Progenitor cell of endocrine pancreas (in vitro differentiated cells): ENCODE results near the gene N4BP2L2. TPM values are rescaled to one million over a fixed set of nuclear protein-coding genes. Genes with fewer than 3 reads are reported as not detected.

ENCODE experiments used
- DNase-seq: peaks from one replicate; pipeline ENCODE4 v3.0.0; 2021; ENCODE audit warnings: low spot score; ENCODE audit not compliant: unreplicated experiment
- H3K27ac Mint-ChIP-seq: 2 replicates; pipeline ENCODE4 v1.8.0; 2021; ENCODE audit warnings: mild to moderate bottlenecking, moderate library complexity, mixed read lengths
- H3K27me3 Mint-ChIP-seq: 2 replicates; pipeline ENCODE4 v1.8.0; 2021; ENCODE audit warnings: mixed read lengths
- H3K36me3 Mint-ChIP-seq: 2 replicates; pipeline ENCODE4 v1.8.0; 2022; ENCODE audit warnings: mixed read lengths; ENCODE audit not compliant: insufficient read depth
- H3K4me1 Mint-ChIP-seq: 2 replicates; pipeline ENCODE4 v1.8.0; 2021; ENCODE audit warnings: low read depth, mixed read lengths
- H3K4me3 Mint-ChIP-seq: 2 replicates; pipeline ENCODE4 v1.8.0; 2021; ENCODE audit warnings: low read depth, mild to moderate bottlenecking, moderate library complexity, mixed read lengths
- H3K9me3 Mint-ChIP-seq: 2 replicates; pipeline ENCODE4 v1.8.0; 2021; ENCODE audit warnings: low read depth, mixed read lengths
- CTCF ChIP-seq: fragments of 200-600 bp; sonication (generic); IDR thresholded peaks from one replicate; pipeline ENCODE4 v1.5.0; 2021; ENCODE audit warnings: antibody characterized with exemption, mild to moderate bottlenecking; ENCODE audit not compliant: unreplicated experiment
- total RNA-seq: library from RNA; stranded (reverse); gene quantifications from 2 replicates; pipeline ENCODE4 v1.2.1, GENCODE V29; 2021

N4BP2L2 gene
- total RNA-seq, 1 donor from 2014 or later, result 155 TPM

DNA sequence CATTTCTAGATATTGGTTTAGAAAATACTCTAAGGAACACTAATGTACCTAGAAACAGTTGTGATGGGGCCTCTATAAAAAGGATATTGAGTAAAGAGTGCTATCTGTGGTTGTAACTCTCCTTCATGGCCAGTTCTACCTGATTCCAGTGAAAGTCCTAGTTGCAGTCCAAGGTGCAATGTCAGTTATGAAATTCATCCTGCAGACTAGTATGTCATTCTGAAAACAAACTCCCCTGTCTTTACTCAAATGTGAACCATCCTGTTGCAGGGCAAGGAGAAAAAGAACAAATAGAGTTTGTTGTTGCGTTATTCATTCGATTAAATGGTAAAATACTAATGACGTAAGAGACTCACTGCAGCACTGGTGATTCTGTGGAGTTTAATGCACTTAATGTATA is 92.4 kb downstream of the N4BP2L2 start:
- no peaks in the 10 kb centered on the region for H3K9me3 Mint-ChIP-seq
- H3K36me3 Mint-ChIP-seq, result peaks cover 11% of the 10 kb centered on the region
- no peaks in the 10 kb centered on the region for H3K27me3 Mint-ChIP-seq
- peaks cover 8% of the 10 kb centered on the region for H3K4me1 Mint-ChIP-seq
- TF ChIP-seq CTCF, result no peak
- H3K4me3 Mint-ChIP-seq, result no peak overlapping the region
- DNase-seq, result no peak
- H3K27ac Mint-ChIP-seq, result no peak overlapping the region

GRCh38 chr13:32445461-32445860 is 93.1 kb downstream of the N4BP2L2 start:
- Mint-ChIP-seq H3K4me3 (no peak overlapping the region), H3K27me3 (no peaks in the 10 kb centered on the region), H3K36me3 (peaks cover 9% of the 10 kb centered on the region), H3K27ac (no peak overlapping the region), H3K4me1 (peaks cover 8% of the 10 kb centered on the region), H3K9me3 (no peaks in the 10 kb centered on the region)
- TF ChIP-seq CTCF, result no peak
- DNase-seq, result no peak

- Mint-ChIP-seq H3K27ac (no peak overlapping the region), H3K4me1 (peaks cover 8% of the 10 kb centered on the region), H3K36me3 (peaks cover 13% of the 10 kb centered on the region), H3K9me3 (no peaks in the 10 kb centered on the region), H3K27me3 (no peaks in the 10 kb centered on the region), H3K4me3 (no peak overlapping the region)
- DNase-seq, result no peak
- TF ChIP-seq CTCF, result peak; percentile 37
Measured at GRCh38 chr13:32443111-32443510, 95.5 kb downstream of the N4BP2L2 start.

DNA sequence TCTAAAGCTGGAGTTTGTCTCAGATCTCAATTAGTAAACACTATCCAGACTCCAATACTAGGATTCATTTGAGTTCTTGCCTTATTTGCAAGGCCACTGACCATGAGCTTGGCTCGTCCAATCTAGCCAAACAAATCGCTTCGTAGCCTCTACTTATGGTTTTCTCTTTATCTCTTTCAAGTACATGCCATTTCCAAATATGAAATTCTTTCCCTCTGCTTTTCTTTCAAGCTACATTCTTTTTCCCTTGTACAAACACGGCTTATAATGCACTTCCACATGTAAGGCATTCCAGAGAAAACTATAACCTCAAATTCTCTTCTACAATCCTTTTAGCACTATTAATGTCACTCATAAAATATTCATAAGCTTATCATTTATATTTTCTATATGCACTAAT is 99.7 kb downstream of the N4BP2L2 start:
- Mint-ChIP-seq H3K9me3 (no peaks in the 10 kb centered on the region), H3K4me3 (no peak overlapping the region), H3K36me3 (peaks cover 18% of the 10 kb centered on the region), H3K4me1 (peaks cover 3% of the 10 kb centered on the region), H3K27me3 (no peaks in the 10 kb centered on the region), H3K27ac (no peak overlapping the region)
- DNase-seq, result no peak
- TF ChIP-seq CTCF, result no peak

DNA sequence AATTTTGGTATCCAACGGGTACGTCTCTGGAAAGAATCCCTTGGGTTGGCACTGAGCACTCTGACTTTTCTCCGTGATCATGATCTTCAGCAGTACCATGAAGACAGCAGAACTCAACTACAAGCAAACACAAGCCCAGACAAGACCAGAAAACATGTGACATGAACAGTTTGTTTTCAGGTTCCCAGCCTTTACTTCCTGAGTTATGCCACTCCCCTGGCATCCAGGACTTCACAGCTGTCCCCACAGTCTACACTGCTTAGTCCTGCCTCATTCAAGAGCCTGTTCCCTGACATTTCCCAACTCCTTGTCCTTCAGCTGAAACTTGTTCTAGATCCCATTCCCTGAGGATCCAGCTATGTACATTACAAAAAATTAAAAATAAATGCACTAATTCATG is 105.7 kb downstream of the N4BP2L2 start:
- Mint-ChIP-seq H3K27me3 (no peaks in the 10 kb centered on the region), H3K4me3 (no peak overlapping the region), H3K27ac (no peak overlapping the region), H3K4me1 (peaks cover 8% of the 10 kb centered on the region), H3K36me3 (peaks cover 15% of the 10 kb centered on the region), H3K9me3 (no peaks in the 10 kb centered on the region)
- TF ChIP-seq CTCF, result no peak
- no peak for DNase-seq
